Panc1 (cell line): ENCODE measurements around the gene DSCAML1.

Source experiments
- POLR2AphosphoS5 ChIP-seq: IDR thresholded peaks from 2 replicates; pipeline ENCODE4 v1.6.1; 2012; ENCODE audit warnings: mild to moderate bottlenecking, low read depth, low read length, moderate library complexity
- SIN3A ChIP-seq: IDR thresholded peaks from 2 replicates; pipeline ENCODE4 v1.6.1; 2012; ENCODE audit warnings: low read depth, mild to moderate bottlenecking, low read length, moderate library complexity, borderline replicate concordance; ENCODE audit not compliant: insufficient read depth
- TF ChIP-seq, protein P1 (sequence below): fragments of 450-650 bp; IDR thresholded peaks from 2 replicates; pipeline ENCODE4 v1.5.1; 2017; ENCODE audit warnings: mild to moderate bottlenecking

DNA sequence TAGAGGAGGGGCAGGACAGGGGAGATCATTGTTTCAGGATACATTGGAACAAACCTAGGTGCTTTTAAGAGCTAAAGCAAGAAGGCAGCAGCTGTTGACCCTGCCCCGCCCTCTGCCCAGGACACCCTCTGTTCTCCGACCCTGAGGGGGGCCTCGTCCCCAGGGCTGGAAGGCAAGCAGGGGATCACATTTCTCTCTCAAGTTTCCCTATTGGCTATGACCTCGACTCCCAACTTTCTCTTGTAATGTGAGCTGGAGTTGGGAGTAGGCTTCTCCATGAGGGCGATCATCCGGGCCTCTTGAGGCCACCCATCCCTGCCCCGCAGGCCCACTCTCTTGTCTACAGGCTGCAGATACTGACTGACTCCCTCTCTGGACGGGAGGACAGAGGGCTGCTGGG is 37.7 kb downstream of the DSCAML1 start:
- TF ChIP-seq, protein P1, sequence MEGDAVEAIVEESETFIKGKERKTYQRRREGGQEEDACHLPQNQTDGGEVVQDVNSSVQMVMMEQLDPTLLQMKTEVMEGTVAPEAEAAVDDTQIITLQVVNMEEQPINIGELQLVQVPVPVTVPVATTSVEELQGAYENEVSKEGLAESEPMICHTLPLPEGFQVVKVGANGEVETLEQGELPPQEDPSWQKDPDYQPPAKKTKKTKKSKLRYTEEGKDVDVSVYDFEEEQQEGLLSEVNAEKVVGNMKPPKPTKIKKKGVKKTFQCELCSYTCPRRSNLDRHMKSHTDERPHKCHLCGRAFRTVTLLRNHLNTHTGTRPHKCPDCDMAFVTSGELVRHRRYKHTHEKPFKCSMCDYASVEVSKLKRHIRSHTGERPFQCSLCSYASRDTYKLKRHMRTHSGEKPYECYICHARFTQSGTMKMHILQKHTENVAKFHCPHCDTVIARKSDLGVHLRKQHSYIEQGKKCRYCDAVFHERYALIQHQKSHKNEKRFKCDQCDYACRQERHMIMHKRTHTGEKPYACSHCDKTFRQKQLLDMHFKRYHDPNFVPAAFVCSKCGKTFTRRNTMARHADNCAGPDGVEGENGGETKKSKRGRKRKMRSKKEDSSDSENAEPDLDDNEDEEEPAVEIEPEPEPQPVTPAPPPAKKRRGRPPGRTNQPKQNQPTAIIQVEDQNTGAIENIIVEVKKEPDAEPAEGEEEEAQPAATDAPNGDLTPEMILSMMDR, result no peak
- TF ChIP-seq POLR2AphosphoS5, result no peak
- no peak for TF ChIP-seq SIN3A
